Lower leg skin (tissue), 4 donors: ENCODE measurements around the gene PROSER3. TPM values are rescaled to one million over a fixed set of nuclear protein-coding genes. Genes with fewer than 3 reads are reported as not detected.

Source experiments
- DNase-seq, 2 donors: peaks; one replicate each; pipeline ENCODE4 v3.0.0-alpha.2; 2019; ENCODE audit warnings: low spot score in 2 of 2
- H3K4me3 ChIP-seq: fragments of 200-600 bp; sonication (generic); 2 replicates; pipeline ENCODE4 v1.5.1; 2017; ENCODE audit warnings: mild to moderate bottlenecking, low read depth; ENCODE audit not compliant: poor library complexity, severe bottlenecking
- CTCF ChIP-seq, 3 donors: fragments of 450-650 bp; IDR thresholded peaks; one replicate each; pipeline ENCODE4 v1.5.1; 2016; ENCODE audit warnings: antibody characterized with exemption in 3 of 3, mild to moderate bottlenecking in 3 of 3, moderate library complexity in 2 of 3
- POLR2A ChIP-seq, 2 donors: fragments of 450-650 bp; IDR thresholded peaks; one replicate each; pipeline ENCODE4 v1.6.1; 2016 to 2017; ENCODE audit warnings: antibody characterized with exemption in 2 of 2, mild to moderate bottlenecking in 1 of 2, moderate library complexity in 1 of 2
- WGBS, 2 donors: methylation state at CpG; one replicate each; pipeline ENCODE4 v1.1.5; 2018; 5-methylcytosine and 5-hydroxymethylcytosine counted together
- intact Hi-C: fragments of 100-400 bp; cut with DNase I; formaldehyde crosslinking; loops from one replicate; pipeline ENCODE4 v1.15.0; 2023; ENCODE audit warnings: low total_unique reads
- total RNA-seq, 4 donors: library from RNA; depleted of rRNA; stranded (reverse); fragments of >200 nt; gene quantifications; one replicate each; pipeline ENCODE4 v1.1.0, GENCODE V29; 2016

Gene PROSER3
- total RNA-seq, 4 donors from 2014 or later, result 9.2 to 20.4 (median 12.9) TPM

GRCh38 chr19:35816262-35816661 is 58.3 kb downstream of the PROSER3 start:
- intact Hi-C loops, result no loop called here

GRCh38 chr19:35816846-35817245 is 58.9 kb downstream of the PROSER3 start:
- WGBS, 2 donors, result 70 to 71% methylated on average over 9 of the region's 9 CpGs
- H3K4me3 ChIP-seq, result no peak overlapping the region
- intact Hi-C loops, result no loop called here
- TF ChIP-seq POLR2A (IDR thresholded peaks at IDR 0.05) (no peak), CTCF (IDR thresholded peaks at IDR 0.05) (no peak)
- no peak for DNase-seq

More at GRCh38 chr19:35816262-35816661, 58.3 kb downstream of the PROSER3 start:
- no peak for DNase-seq
- no peak overlapping the region for H3K4me3 ChIP-seq
- TF ChIP-seq POLR2A (IDR thresholded peaks at IDR 0.05), result no peak
- TF ChIP-seq CTCF (IDR thresholded peaks at IDR 0.05), result no peak
- 30 to 32% methylated on average over 6 of the region's 6 CpGs for WGBS, 2 donors

- no peak overlapping the region for H3K4me3 ChIP-seq
- intact Hi-C loops, result no loop called here
- WGBS, 2 donors, result 65 to 67% methylated on average over 3 of the region's 3 CpGs
- DNase-seq, result no peak
- TF ChIP-seq CTCF (IDR thresholded peaks at IDR 0.05) (no peak), POLR2A (IDR thresholded peaks at IDR 0.05) (no peak)
These were observed 60.5 kb downstream of the PROSER3 start for GRCh38 chr19:35818445-35818844.

Other genes with a start within 250 kb of the PROSER3 start
- gene DMKN, start 244.5 kb upstream of the PROSER3 start, total RNA-seq, result 1,000 to 10,000 TPM; 5,221 to 8,616 (median 5,967) TPM
- 1,000 to 10,000 TPM; 1,839 to 3,070 (median 2,379) TPM for gene SBSN, start 229.9 kb upstream of the PROSER3 start, total RNA-seq
- gene GAPDHS, start 224.7 kb upstream of the PROSER3 start, total RNA-seq, result 1 to 10 TPM; 6.0 to 7.3 (median 6.2) TPM
- gene TMEM147, start 212.6 kb upstream of the PROSER3 start, total RNA-seq, result 100 to 1,000 TPM; 102 to 158 (median 130) TPM
- gene ATP4A, start 194.5 kb upstream of the PROSER3 start, total RNA-seq, result not detected
- gene PMIS2, start 172.0 kb upstream of the PROSER3 start, total RNA-seq, result not detected
- gene HAUS5, start 145.4 kb upstream of the PROSER3 start, total RNA-seq, result 10 to 100 TPM in 3 of 4 donors, 1 to 10 TPM in 1; 8.9 to 15.7 (median 12.2) TPM
- gene RBM42, start 129.1 kb upstream of the PROSER3 start, total RNA-seq, result 10 to 100 TPM; 64.1 to 82.4 (median 75.5) TPM
- gene ETV2, start 116.4 kb upstream of the PROSER3 start, total RNA-seq, result 1 to 10 TPM in 3 of 4 donors, not detected in 1; 1.2 to 1.8 (median 1.6) TPM
- 100 to 1,000 TPM; 266 to 629 (median 309) TPM for gene COX6B1, start 109.9 kb upstream of the PROSER3 start, total RNA-seq
- 10 to 100 TPM in 2 of 4 donors, 1 to 10 TPM in 2; 5.1 to 45.2 (median 16.5) TPM for gene UPK1A, start 91.7 kb upstream of the PROSER3 start, total RNA-seq
- gene ZBTB32, start 53.6 kb upstream of the PROSER3 start, total RNA-seq, result not detected
- 10 to 100 TPM; 33.1 to 74.7 (median 42.0) TPM for gene KMT2B, start 40.2 kb upstream of the PROSER3 start, total RNA-seq
- gene IGFLR1, start 15.7 kb upstream of the PROSER3 start, total RNA-seq, result 10 to 100 TPM in 1 of 4 donors, 1 to 10 TPM in 3; 1.4 to 11.3 (median 5.1) TPM
- gene U2AF1L4, start 12.8 kb upstream of the PROSER3 start, total RNA-seq, result 10 to 100 TPM; 12.6 to 20.0 (median 18.5) TPM
- gene PSENEN, start 12.5 kb upstream of the PROSER3 start, total RNA-seq, result 10 to 100 TPM; 13.7 to 47.4 (median 30.8) TPM
- 10 to 100 TPM in 2 of 4 donors, 1 to 10 TPM in 2; 4.7 to 15.0 (median 10.3) TPM for gene LIN37, start 9.6 kb upstream of the PROSER3 start, total RNA-seq
- 1 to 10 TPM; 2.5 to 9.4 (median 3.9) TPM for gene HSPB6, start 1.1 kb upstream of the PROSER3 start, total RNA-seq
- 10 to 100 TPM in 2 of 4 donors, 1 to 10 TPM in 2; 3.6 to 25.7 (median 13.8) TPM for gene ARHGAP33, start 17.4 kb downstream of the PROSER3 start, total RNA-seq
- not detected for gene PRODH2, start 54.7 kb downstream of the PROSER3 start, total RNA-seq
- not detected for gene NPHS1, start 94.3 kb downstream of the PROSER3 start, total RNA-seq
- under 1 TPM in 1 of 4 donors, not detected in 3; 0.32 TPM for gene KIRREL2, start 98.7 kb downstream of the PROSER3 start, total RNA-seq
- 1 to 10 TPM; 1.6 to 5.6 (median 2.3) TPM for gene APLP1, start 110.4 kb downstream of the PROSER3 start, total RNA-seq
- gene NFKBID, start 142.4 kb downstream of the PROSER3 start, total RNA-seq, result 100 to 1,000 TPM in 1 of 4 donors, 10 to 100 TPM in 1, 1 to 10 TPM in 2; 5.9 to 476 (median 25.8) TPM
- 1 to 10 TPM in 2 of 4 donors, under 1 TPM in 1, not detected in 1; 0.79 to 8.4 (median 4.4) TPM for gene HCST, start 144.4 kb downstream of the PROSER3 start, total RNA-seq
- gene TYROBP, start 150.1 kb downstream of the PROSER3 start, total RNA-seq, result 10 to 100 TPM; 25.7 to 29.9 (median 28.4) TPM
- 10 to 100 TPM in 3 of 4 donors, 1 to 10 TPM in 1; 6.8 to 17.9 (median 11.4) TPM for gene LRFN3, start 178.2 kb downstream of the PROSER3 start, total RNA-seq
- gene SDHAF1, start 237.0 kb downstream of the PROSER3 start, total RNA-seq, result 10 to 100 TPM; 51.6 to 83.8 (median 64.4) TPM